CD4-positive, alpha-beta memory T cell (primary cell): ENCODE data around the gene SNED1. TPM values are rescaled to one million over a fixed set of nuclear protein-coding genes. Genes with fewer than 3 reads are reported as not detected.

Experiments
- CTCF ChIA-PET: fragments of 350-600 bp; sonication (Branson Sonifier 250); formaldehyde crosslinking; loops from one replicate; lab custom pipeline; 2021; ENCODE audit warnings: inconsistent platforms; ENCODE audit not compliant: partially characterized antibody; lab: Charles Lee
- POLR2A ChIA-PET: fragments of 350-600 bp; sonication (Branson Sonifier 250); formaldehyde crosslinking; loops from one replicate; lab custom pipeline; 2021; ENCODE audit not compliant: partially characterized antibody; lab: Charles Lee
- DNase-seq, 5 donors: peaks; one replicate each; pipeline versions ENCODE4 v3.0.0 to v3.0.0-alpha.2; 2020 to 2022; ENCODE audit warnings: mixed read lengths in 1 of 5
- H3K27ac ChIP-seq: one replicate; pipeline ENCODE4 v1.7.0; 2013; ENCODE audit warnings: low read depth, low read length
- H3K27me3 ChIP-seq: 2 replicates; pipeline ENCODE4 v1.7.0; 2013; ENCODE audit warnings: mild to moderate bottlenecking, low read length, moderate library complexity; ENCODE audit not compliant: insufficient read depth
- H3K36me3 ChIP-seq: 2 replicates; pipeline ENCODE4 v1.7.0; 2013; ENCODE audit warnings: mild to moderate bottlenecking, low read length, moderate library complexity; ENCODE audit not compliant: insufficient read depth
- H3K4me1 ChIP-seq: 2 replicates; pipeline ENCODE4 v1.7.0; 2013; ENCODE audit warnings: mild to moderate bottlenecking, low read length, moderate library complexity; ENCODE audit not compliant: insufficient read depth
- H3K4me3 ChIP-seq, 2 donors: one replicate each; pipeline ENCODE4 v1.7.0; 2013; ENCODE audit warnings: low read length in 2 of 2, mild to moderate bottlenecking in 1 of 2
- H3K9me3 ChIP-seq, 2 donors: one replicate each; pipeline ENCODE4 v1.7.0; 2013; ENCODE audit warnings: low read length in 2 of 2, control low read depth in 1 of 2; ENCODE audit not compliant: control insufficient read depth in 1 of 2
- H3K27ac Mint-ChIP-seq, 7 donors: one replicate each; pipeline ENCODE4 v1.8.0; 2020 to 2021; ENCODE audit warnings: mixed read lengths in 7 of 7, mild to moderate bottlenecking in 6 of 7, inconsistent platforms in 3 of 7, moderate library complexity in 3 of 7
- H3K27me3 Mint-ChIP-seq, 2 donors: one replicate each; pipeline ENCODE4 v1.8.0; 2020 to 2021; ENCODE audit warnings: mixed read lengths in 2 of 2
- H3K36me3 Mint-ChIP-seq, 2 donors: one replicate each; pipeline ENCODE4 v1.8.0; 2020 to 2021; ENCODE audit warnings: mixed read lengths in 2 of 2, inconsistent platforms in 1 of 2, mild to moderate bottlenecking in 1 of 2
- H3K4me1 Mint-ChIP-seq, 4 donors: one replicate each; pipeline ENCODE4 v1.8.0; 2020 to 2021; ENCODE audit warnings: mixed read lengths in 4 of 4, mild to moderate bottlenecking in 1 of 4
- H3K4me3 Mint-ChIP-seq, 8 donors: one replicate each; pipeline ENCODE4 v1.8.0; 2020 to 2021; ENCODE audit warnings: mixed read lengths in 8 of 8, mild to moderate bottlenecking in 7 of 8, moderate library complexity in 6 of 8, inconsistent platforms in 3 of 8
- H3K9me3 Mint-ChIP-seq, 8 donors: one replicate each; pipeline ENCODE4 v1.8.0; 2020 to 2021; ENCODE audit warnings: mixed read lengths in 8 of 8, mild to moderate bottlenecking in 5 of 8, inconsistent platforms in 3 of 8, moderate library complexity in 1 of 8
- intact Hi-C: fragments of 100-400 bp; cut with micrococcal nuclease; formaldehyde crosslinking; loops from one replicate; pipeline ENCODE4 v1.15.1; 2023
- polyA plus RNA-seq, 2 donors: library from polyadenylated mRNA; unstranded; fragments of 300-500 nt; fragmentation: Illumina TruSeq; gene quantifications; one replicate each; pipeline ENCODE4 v1.2.3, GENCODE V29; 2021
- total RNA-seq, 2 experiments: library from RNA; stranded (reverse); gene quantifications; one replicate each; pipeline ENCODE4 v1.2.3, GENCODE V29; 2021

Gene SNED1
- total and polyA plus RNA-seq, 4 experiments from 2014 or later = 1.6 to 90.1 (median 44.2) TPM

DNA sequence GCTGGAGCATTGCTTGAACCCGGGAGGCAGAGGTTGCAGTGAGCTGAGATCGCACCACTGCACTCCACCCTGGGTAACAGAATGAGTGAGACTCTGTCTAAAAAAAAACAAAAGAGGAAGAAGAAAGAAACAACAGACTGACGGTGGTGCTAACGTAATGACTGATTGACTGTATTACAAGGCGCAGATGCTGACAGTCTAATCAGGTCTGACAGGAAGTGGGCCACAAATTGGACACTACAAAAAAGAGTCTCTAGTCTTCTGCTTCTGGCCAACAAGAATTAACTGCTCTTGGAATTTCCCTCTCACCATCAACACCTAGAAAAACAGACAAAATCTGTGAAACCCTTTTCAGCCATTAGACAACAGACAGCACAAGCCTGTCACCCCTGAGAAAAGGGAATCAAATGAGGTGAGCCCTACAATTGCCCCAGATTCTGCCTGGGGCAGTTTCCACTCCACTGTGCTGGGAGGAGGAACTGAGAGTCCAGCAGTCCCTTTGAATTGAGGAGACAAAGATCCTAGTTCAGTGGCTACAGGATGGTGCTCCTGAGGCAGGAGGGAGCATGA is 43.3 kb downstream of the SNED1 start:
- no peaks in the 10 kb centered on the region for H3K27me3 ChIP-seq
- H3K27me3 Mint-ChIP-seq = no peaks in the 10 kb centered on the region
- H3K9me3 Mint-ChIP-seq = peaks cover 0 to 9% (median 2%) of the 10 kb centered on the region in 8 donors
- H3K27ac Mint-ChIP-seq = peak overlapping the region in 6 of 7 donors; percentile 70 to 93 (median 77)
- H3K4me1 ChIP-seq = peaks cover 31% of the 10 kb centered on the region
- intact Hi-C loops = no loop called here
- peak overlapping the region in 2 of 8 donors; percentile 25 to 64 for H3K4me3 Mint-ChIP-seq
- peak in 3 of 5 donors; percentile 16 to 53 (median 19) for DNase-seq
- H3K27ac ChIP-seq = no peak overlapping the region
- H3K4me1 Mint-ChIP-seq = peaks cover 7 to 30% (median 17%) of the 10 kb centered on the region in 4 donors
- H3K4me3 ChIP-seq = no peak overlapping the region
- H3K36me3 Mint-ChIP-seq = peaks cover 4 to 34% of the 10 kb centered on the region in 2 donors
- H3K36me3 ChIP-seq = no peaks in the 10 kb centered on the region
- ChIA-PET POLR2A (no interaction called here), CTCF (no interaction called here)
- H3K9me3 ChIP-seq = no peaks in the 10 kb centered on the region

DNA sequence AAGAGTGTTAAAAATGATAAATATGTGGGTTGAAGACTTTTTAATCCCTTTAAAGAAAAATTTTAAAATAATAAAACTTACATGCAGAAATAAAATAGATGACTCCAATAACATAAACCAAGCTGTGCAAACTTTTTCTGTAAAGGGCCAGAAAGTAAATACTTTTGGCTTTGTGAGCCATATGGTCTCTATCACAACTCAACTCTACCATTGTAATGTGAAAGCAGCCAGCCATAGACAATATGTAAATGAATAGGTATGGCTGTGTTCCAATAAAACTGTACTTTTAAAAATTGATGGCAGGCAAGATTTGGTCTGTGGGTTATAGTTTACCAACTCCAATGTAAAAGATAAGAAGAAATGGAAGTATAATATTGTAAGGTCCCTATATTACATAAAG is 45.2 kb downstream of the SNED1 start:
- Mint-ChIP-seq H3K27ac (peak overlapping the region in 1 of 7 donors; percentile 29), H3K27me3 (no peaks in the 10 kb centered on the region), H3K4me3 (no peak overlapping the region), H3K9me3 (peaks cover 0 to 9% (median 2%) of the 10 kb centered on the region in 8 donors), H3K4me1 (peaks cover 0 to 12% (median 8%) of the 10 kb centered on the region in 4 donors), H3K36me3 (peaks cover 4 to 26% of the 10 kb centered on the region in 2 donors)
- no peaks in the 10 kb centered on the region for H3K27me3 ChIP-seq
- H3K4me3 ChIP-seq = no peak overlapping the region
- DNase-seq = no peak
- intact Hi-C loops = no loop called here
- H3K36me3 ChIP-seq = no peaks in the 10 kb centered on the region
- peaks cover 12% of the 10 kb centered on the region for H3K4me1 ChIP-seq
- no peak overlapping the region for H3K27ac ChIP-seq
- ChIA-PET POLR2A (no interaction called here), CTCF (no interaction called here)
- H3K9me3 ChIP-seq = no peaks in the 10 kb centered on the region

DNA sequence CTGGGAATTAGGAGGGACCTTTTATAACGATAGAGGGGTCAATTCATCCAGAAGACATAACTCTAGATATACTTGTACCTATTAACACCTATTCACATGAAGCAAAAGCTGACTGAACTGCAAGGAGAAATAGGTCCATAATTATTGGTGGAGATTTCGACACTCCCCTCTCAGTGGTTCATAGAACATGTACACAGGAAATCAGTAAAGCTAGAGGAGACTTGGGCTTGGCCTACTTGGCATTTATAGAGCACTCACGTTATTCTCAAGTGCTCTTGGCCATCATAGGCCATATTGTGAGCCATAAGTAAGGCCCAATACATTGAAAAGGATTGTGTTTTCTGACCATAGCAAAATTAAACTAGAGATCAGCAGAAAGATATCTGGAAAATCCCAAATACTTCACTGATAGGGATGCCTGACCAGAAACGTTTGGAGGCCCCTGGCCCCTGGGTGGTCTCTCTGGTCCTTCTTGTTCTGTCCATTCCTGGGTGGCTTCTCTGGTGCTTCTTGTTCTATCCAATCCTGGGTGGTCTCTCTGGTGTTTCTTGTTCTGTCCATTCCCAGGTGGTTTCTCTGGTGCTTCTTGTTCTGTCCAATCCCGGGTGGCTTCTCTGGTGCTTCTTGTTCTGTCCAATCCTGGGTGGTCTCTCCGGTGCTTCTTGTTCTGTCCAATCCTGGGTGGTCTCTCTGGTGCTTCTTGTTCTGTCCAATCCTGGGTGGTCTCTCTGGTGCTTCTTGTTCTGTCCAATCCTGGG is 49.0 kb downstream of the SNED1 start:
- H3K27me3 ChIP-seq = no peaks in the 10 kb centered on the region
- no peak overlapping the region for H3K4me3 ChIP-seq
- no peaks in the 10 kb centered on the region for H3K9me3 ChIP-seq
- no peak for DNase-seq
- CTCF ChIA-PET = no interaction called here
- Mint-ChIP-seq H3K4me3 (no peak overlapping the region), H3K9me3 (peaks cover 0 to 9% (median 2%) of the 10 kb centered on the region in 8 donors), H3K27ac (peak overlapping the region in 1 of 7 donors; percentile 53), H3K4me1 (peaks cover 0 to 3% (median 0%) of the 10 kb centered on the region in 4 donors), H3K27me3 (no peaks in the 10 kb centered on the region), H3K36me3 (peaks cover 7 to 20% of the 10 kb centered on the region in 2 donors)
- no peaks in the 10 kb centered on the region for H3K4me1 ChIP-seq
- no peak overlapping the region for H3K27ac ChIP-seq
- POLR2A ChIA-PET = interaction anchor here (1.1 kb wide), 1 partner anchor 9 kb away, joined by 3 read pairs; no protein-coding TSS in a partner anchor
- H3K36me3 ChIP-seq = no peaks in the 10 kb centered on the region
- intact Hi-C loops = no loop called here

DNA sequence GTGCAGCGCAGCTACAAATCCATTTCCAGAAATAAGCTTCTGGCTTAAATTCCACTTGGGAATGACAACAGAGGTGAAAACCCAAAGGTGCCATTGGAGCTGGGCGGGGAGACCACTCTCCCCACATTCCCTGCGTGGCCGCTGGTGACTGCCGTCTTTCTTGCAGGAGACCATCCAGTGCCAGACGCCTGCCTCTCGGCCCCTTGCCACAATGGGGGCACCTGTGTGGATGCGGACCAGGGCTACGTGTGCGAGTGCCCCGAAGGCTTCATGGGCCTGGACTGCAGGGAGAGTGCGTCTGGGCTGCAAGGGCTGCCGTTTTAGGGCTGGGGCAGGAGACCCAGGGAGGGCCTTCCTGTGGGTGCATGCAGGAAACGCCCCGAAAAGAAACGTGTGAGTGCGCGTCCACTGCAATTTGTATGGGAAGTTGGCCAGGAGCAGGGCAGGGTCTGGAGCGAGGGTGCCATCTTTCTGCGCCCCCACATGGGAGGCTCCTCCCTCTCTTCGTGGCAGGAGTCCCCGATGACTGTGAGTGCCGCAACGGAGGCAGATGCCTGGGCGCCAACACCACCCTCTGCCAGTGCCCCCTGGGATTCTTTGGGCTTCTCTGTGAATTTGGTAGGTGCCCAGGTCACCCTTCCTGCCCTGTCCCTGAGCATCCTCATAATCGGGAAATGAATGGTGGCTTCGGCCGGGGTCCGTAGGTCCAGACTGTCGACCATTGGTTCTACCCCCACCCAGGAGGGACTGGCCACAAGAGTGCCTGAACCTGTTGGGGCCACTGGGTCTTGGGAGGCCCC is 49.9 kb downstream of the SNED1 start:
- Histone ChIP-seq H3K27me3 (no peaks in the 10 kb centered on the region), H3K9me3 (no peaks in the 10 kb centered on the region), H3K36me3 (no peaks in the 10 kb centered on the region), H3K4me1 (no peaks in the 10 kb centered on the region), H3K27ac (no peak overlapping the region), H3K4me3 (no peak overlapping the region)
- intact Hi-C loops = no loop called here
- ChIA-PET CTCF (no interaction called here), POLR2A (interaction anchor here (0.9 to 2.1 kb wide), 4 partner anchors 9 to 38 kb away, joined by 3 to 5 read pairs (median 3); no protein-coding TSS in a partner anchor)
- H3K4me3 Mint-ChIP-seq = no peak overlapping the region
- no peak overlapping the region for H3K27ac Mint-ChIP-seq
- H3K27me3 Mint-ChIP-seq = no peaks in the 10 kb centered on the region
- H3K9me3 Mint-ChIP-seq = peaks cover 0 to 9% (median 2%) of the 10 kb centered on the region in 8 donors
- peaks cover 4 to 20% of the 10 kb centered on the region in 2 donors for H3K36me3 Mint-ChIP-seq
- H3K4me1 Mint-ChIP-seq = peaks cover 0 to 3% (median 0%) of the 10 kb centered on the region in 4 donors
- DNase-seq = no peak

DNA sequence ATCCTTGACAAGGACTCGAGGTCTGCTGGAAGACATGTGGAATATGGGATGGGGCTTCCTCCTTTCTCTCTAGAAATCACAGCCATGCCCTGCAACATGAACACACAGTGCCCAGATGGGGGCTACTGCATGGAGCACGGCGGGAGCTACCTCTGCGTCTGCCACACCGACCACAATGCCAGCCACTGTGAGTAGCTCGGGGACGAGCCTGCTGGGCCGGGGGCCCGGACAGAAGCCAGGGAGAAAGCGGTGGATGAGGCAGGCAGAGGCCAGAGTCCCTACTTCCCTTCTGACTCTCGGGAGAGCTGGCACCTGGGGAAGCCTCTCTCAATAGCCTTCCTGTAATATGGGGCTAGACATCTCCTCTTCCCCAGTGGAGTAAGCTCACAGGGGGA is 50.5 kb downstream of the SNED1 start:
- Mint-ChIP-seq H3K36me3 (peaks cover 3 to 17% of the 10 kb centered on the region in 2 donors), H3K27ac (peak overlapping the region in 1 of 7 donors; percentile 64), H3K4me3 (no peak overlapping the region), H3K9me3 (peaks cover 0 to 9% (median 1%) of the 10 kb centered on the region in 8 donors), H3K27me3 (no peaks in the 10 kb centered on the region), H3K4me1 (peaks cover 0 to 3% (median 0%) of the 10 kb centered on the region in 4 donors)
- H3K4me1 ChIP-seq = no peaks in the 10 kb centered on the region
- no peaks in the 10 kb centered on the region for H3K27me3 ChIP-seq
- intact Hi-C loops = no loop called here
- no peak for DNase-seq
- no peaks in the 10 kb centered on the region for H3K9me3 ChIP-seq
- ChIA-PET POLR2A (interaction anchor here (0.9 to 2.1 kb wide), 3 partner anchors 9 to 39 kb away, joined by 3 to 5 read pairs (median 3); no protein-coding TSS in a partner anchor), CTCF (no interaction called here)
- H3K4me3 ChIP-seq = no peak overlapping the region
- no peaks in the 10 kb centered on the region for H3K36me3 ChIP-seq
- H3K27ac ChIP-seq = no peak overlapping the region

DNA sequence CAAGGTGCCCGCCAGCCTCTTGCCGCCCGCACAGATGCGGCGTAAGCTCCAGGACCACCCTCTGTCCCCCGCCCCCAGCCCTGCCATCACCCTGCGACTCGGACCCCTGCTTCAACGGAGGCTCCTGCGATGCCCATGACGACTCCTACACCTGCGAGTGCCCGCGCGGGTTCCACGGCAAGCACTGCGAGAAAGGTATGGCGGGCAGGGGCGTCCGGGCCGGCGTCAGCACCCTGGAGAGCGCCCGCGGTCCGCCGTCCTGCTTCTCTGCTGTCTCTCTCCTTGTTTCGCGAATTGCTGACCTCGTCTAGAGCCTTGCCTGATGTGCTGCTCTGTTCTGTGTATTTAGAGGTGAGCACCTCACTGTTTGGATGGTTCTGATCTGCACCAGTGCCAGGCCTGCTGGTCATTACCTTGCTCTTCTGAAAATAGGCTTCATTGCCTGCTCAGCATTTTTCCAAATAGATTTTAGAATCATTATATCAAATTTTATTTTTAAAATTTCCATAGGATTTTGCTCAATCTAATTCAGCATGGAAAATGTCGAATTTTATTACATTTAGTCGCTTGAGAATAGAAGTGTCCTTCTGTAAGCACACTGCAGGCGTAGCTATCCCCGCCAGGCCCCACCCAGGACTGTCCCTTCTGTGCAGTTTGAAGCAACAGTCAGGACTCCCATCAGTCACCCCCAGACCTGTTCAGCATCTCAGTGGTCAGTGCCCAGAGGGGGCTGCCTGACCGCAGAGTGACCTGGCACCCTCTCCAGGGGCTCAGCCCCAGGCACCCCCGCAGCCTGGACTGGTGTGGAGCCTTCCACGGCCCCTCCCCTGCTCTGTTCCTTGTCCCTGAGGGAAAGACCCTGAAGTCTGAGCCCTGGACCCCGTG is 51.6 kb downstream of the SNED1 start:
- no peak overlapping the region for H3K4me3 Mint-ChIP-seq
- H3K27ac Mint-ChIP-seq = peak overlapping the region in 1 of 7 donors; percentile 48
- H3K9me3 Mint-ChIP-seq = peaks cover 0 to 8% (median under 1%) of the 10 kb centered on the region in 8 donors
- CTCF ChIA-PET = no interaction called here
- no peaks in the 10 kb centered on the region for H3K27me3 ChIP-seq
- POLR2A ChIA-PET = interaction anchor here (0.9 to 2.1 kb wide), 3 partner anchors 9 to 40 kb away, joined by 3 to 5 read pairs (median 3); no protein-coding TSS in a partner anchor
- no peaks in the 10 kb centered on the region for H3K4me1 ChIP-seq
- peak in 1 of 5 donors; percentile 33 for DNase-seq
- no peaks in the 10 kb centered on the region for H3K9me3 ChIP-seq
- no peak overlapping the region for H3K4me3 ChIP-seq
- H3K4me1 Mint-ChIP-seq = peaks cover 0 to 3% (median 0%) of the 10 kb centered on the region in 4 donors
- peaks cover 3 to 20% of the 10 kb centered on the region in 2 donors for H3K36me3 Mint-ChIP-seq
- H3K27ac ChIP-seq = no peak overlapping the region
- intact Hi-C loops = no loop called here
- no peaks in the 10 kb centered on the region for H3K36me3 ChIP-seq
- no peaks in the 10 kb centered on the region for H3K27me3 Mint-ChIP-seq
